GM12878 (cell line): ENCODE measurements around the gene ZBTB32. TPM values are rescaled to one million over a fixed set of nuclear protein-coding genes. Genes with fewer than 3 reads are reported as not detected.

Experiments
- BCLAF1 ChIP-seq: fragments of 450-650 bp; IDR thresholded peaks from 2 replicates; pipeline ENCODE4 v1.6.1; 2017; ENCODE audit warnings: antibody characterized with exemption, mild to moderate bottlenecking, moderate library complexity
- BHLHE40 ChIP-seq, 2 experiments: fragments of 450-650 bp in 1 of 2; IDR thresholded peaks; 2 replicates each; pipeline ENCODE4 v1.6.1; 2011 to 2017; ENCODE audit warnings: low read depth in 2 of 2, borderline replicate concordance in 1 of 2, improper control_type of control experiment in 1 of 2, low read length in 1 of 2, mild to moderate bottlenecking in 1 of 2
- CEBPB ChIP-seq, 2 experiments: fragments of 150-350 bp in 1 of 2; IDR thresholded peaks; 2 replicates each; pipeline ENCODE4 v1.6.1; 2012 to 2014; ENCODE audit warnings: low read depth in 2 of 2, low read length in 2 of 2, borderline replicate concordance in 1 of 2, inconsistent platforms in 1 of 2
- CEBPZ ChIP-seq: fragments of 150-350 bp; IDR thresholded peaks from 2 replicates; pipeline ENCODE4 v1.6.1; 2016; ENCODE audit warnings: low read depth, low read length
- IRF3 ChIP-seq: fragments of 450-650 bp; IDR thresholded peaks from 2 replicates; pipeline ENCODE4 v1.6.1; 2014; ENCODE audit warnings: mild to moderate bottlenecking
- MYC ChIP-seq: IDR thresholded peaks from 2 replicates; pipeline ENCODE4 v1.6.1; 2011; ENCODE audit warnings: mild to moderate bottlenecking, low read length, moderate library complexity, inconsistent platforms; ENCODE audit not compliant: insufficient read depth, insufficient replicate concordance, insufficient read length, severe bottlenecking
- NBN ChIP-seq: fragments of 450-650 bp; IDR thresholded peaks from 2 replicates; pipeline ENCODE4 v1.6.1; 2016
- NFYA ChIP-seq: IDR thresholded peaks from 2 replicates; pipeline ENCODE4 v1.6.1; 2011; ENCODE audit warnings: low read depth, mild to moderate bottlenecking, low read length, improper control_type of control experiment, borderline replicate concordance
- SKIL ChIP-seq: fragments of 450-650 bp; IDR thresholded peaks from 2 replicates; pipeline ENCODE4 v1.6.1; 2017; ENCODE audit warnings: mild to moderate bottlenecking, low read depth, inconsistent platforms; ENCODE audit not compliant: poor library complexity, severe bottlenecking
- SRF ChIP-seq, 2 experiments: IDR thresholded peaks; 2 replicates each; pipeline ENCODE4 v1.6.1; 2011; ENCODE audit warnings: low read depth in 2 of 2, low read length in 2 of 2, mild to moderate bottlenecking in 1 of 2, moderate library complexity in 1 of 2
- SUZ12 ChIP-seq: fragments of 200-600 bp; sonication (generic); IDR thresholded peaks from one replicate; pipeline ENCODE4 v1.6.1; 2018; ENCODE audit warnings: antibody characterized with exemption, mild to moderate bottlenecking; ENCODE audit not compliant: unreplicated experiment
- ZNF592 ChIP-seq: fragments of 450-650 bp; IDR thresholded peaks from 2 replicates; pipeline ENCODE4 v1.6.1; 2017; ENCODE audit warnings: mild to moderate bottlenecking, moderate library complexity
- polyA plus RNA-seq, 11 experiments: library from polyadenylated mRNA; depleted of rRNA in 4 of 11; unstranded in 6 of 11; stranded (reverse) in 5 of 11; fragments of >200 nt; fragmentation: Nextera tagmentation in 4 of 11; fragmentation: Illumina TruSeq in 1 of 11; extraction: Ambion mirVana in 4 of 11; extraction: Trizol in 1 of 11; gene quantifications; 1 replicate in 1 of 11; 2 replicates in 10 of 11; pipeline versions ENCODE4 v1.2.1 to v1.2.3, GENCODE V29; 2011 to 2016; ENCODE audit warnings: inconsistent platforms in 2 of 11, missing spikeins in 2 of 11, low read depth in 1 of 11
- total RNA-seq, 4 experiments: library from RNA; depleted of rRNA in 3 of 4; stranded (reverse); fragments of >200 nt in 3 of 4; fragmentation: Illumina TruSeq in 1 of 4; extraction: Trizol in 1 of 4; gene quantifications; 2 replicates each; pipeline versions ENCODE4 v1.2.1 to v1.2.3, GENCODE V29; 2013 to 2021

ZBTB32 gene
- total and polyA plus RNA-seq, 10 of the 15 experiments (the other 5 are each of a cell fraction or from before 2014, with no cell fraction given): 1.0 to 46.7 (median 16.0) TPM

GRCh38 chr19:35757749-35758608, 53.6 kb downstream of the ZBTB32 start, which contains the start of gene PROSER3 (continued):
- TF ChIP-seq BCLAF1 (no peak), BHLHE40 (IDR thresholded peaks at IDR 0.05; ENCODE audit: borderline replicate concordance in 1 of 2, low read depth in 2 of 2, low read length in 1 of 2) (peak; percentile 3 to 15; a peak in 1 of 4 replicates), SRF (IDR thresholded peaks at IDR 0.05; ENCODE audit: low read depth in 2 of 2, low read length in 2 of 2) (no peak), CEBPZ (peak; percentile 94), CEBPB (IDR thresholded peaks at IDR 0.05; ENCODE audit: borderline replicate concordance in 1 of 2, low read depth in 2 of 2, low read length in 2 of 2) (no peak), IRF3 (peak; percentile 99), ZNF592 (no peak), MYC (no peak), NBN (peak; percentile 50; the same call in 1 of the 2 replicates), SKIL (peak; percentile 93), SUZ12 (no peak), NFYA (peak; percentile 90)
